CD4-positive, alpha-beta T cell treated with Interleukin-4 for 4 hours (primary cell): ENCODE data around the gene ACADM.
"Not testable (repeated sequence)": the region's sequence is repeated elsewhere in the genome, so short reads cannot be mapped to it uniquely, and the experiment has no call there.

ENCODE experiments used
- DNase-seq: peaks from one replicate; pipeline ENCODE4 v3.0.0-alpha.2; 2020

Gene ACADM

DNA sequence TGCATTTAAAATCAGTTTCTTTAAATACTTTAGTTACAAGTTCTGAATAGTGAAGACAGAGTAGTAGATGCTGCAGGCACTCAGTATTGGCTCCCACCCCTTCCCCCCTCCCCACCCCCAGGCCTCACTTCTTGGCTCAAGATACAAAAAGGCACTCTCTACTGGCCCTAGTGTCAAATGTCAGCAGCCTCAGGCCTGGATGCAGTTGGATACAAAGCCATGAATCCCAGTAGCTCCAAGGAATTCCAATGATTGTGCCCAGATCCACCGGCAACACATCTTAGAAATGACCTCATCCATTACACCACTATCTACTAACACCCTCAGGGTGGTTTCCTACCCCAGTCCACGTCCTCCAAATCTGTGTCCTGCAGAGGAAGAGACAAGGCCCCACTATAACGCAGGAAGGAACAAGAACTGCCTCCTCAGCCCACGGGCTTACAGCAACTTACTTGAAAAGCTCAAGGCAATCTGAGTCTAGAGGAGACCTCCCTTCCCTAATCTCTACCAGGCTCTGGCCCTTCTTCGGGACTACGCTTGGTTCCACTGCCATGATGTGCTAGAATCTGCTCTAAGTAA lies 17.6 kb downstream of the ACADM start:
- no peak for DNase-seq

DNA sequence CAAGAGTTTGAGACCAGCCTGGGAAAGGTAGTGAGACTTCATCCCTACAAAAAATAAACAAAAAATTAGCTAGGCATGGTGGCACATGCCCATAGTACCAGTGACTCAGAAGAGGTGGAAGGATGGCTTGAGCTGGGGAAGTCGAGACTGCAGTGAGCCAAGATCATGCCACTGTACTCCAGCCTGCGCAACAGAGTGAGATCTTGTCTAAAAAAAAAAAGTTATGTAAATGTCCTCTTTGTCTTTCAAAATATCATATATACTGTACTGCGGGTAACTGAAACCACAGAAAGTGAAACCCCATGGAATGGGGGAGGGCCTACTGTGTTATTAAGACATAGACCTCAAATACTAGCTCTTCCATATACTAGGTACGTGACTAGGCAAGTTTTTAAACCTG lies 20.8 kb downstream of the ACADM start:
- no peak for DNase-seq

GRCh38 chr1:75757210-75757609 lies 32.7 kb downstream of the ACADM start:
- not testable (repeated sequence) for DNase-seq

DNA sequence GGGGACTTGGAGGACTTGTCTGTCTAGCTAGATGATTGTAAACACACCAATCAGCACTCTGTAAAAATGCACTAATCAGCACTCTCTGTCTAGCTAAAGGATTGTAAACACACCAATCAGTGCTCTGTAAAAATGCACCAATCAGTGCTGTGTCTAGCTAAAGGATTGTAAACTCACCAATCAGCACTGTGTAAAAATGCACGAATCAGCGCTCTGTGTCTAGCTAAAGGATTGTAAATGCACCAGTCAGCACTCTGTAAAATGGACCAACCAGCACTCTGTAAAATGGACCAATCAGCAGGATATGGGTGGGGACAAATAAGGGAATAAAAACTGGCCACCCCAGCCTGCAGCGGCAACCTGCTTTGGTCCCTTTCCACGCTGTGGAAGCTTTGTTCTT lies 34.0 kb downstream of the ACADM start:
- not testable (repeated sequence) for DNase-seq

- DNase-seq: no peak
These were observed 39.6 kb downstream of the ACADM start for GRCh38 chr1:75764057-75764655.

- no peak for DNase-seq
These were observed 41.3 kb downstream of the ACADM start for GRCh38 chr1:75765697-75766355.

- DNase-seq: no peak
These were observed 43.5 kb downstream of the ACADM start for GRCh38 chr1:75768016-75768415.

DNA sequence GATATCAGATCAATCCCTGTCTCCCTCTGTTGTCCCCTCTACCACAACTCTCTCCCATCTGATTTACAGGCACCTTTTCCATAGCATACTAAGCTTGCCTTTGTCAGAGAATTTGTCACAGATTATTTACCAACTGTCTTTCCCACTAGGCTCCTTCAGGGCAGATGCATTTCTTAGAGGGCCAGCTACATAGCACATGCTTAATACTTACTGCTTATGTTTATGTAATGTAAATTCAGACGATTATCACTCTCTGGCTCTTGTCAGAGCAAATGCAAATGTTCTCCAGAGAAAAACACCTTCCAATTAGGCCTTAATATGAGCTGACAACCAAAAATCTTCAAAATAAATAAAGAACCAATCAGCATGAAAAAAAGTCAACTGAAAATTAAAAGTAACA lies 46.3 kb downstream of the ACADM start:
- DNase-seq: no peak

- DNase-seq: no peak
These were observed 47.5 kb downstream of the ACADM start for GRCh38 chr1:75771978-75772377.

DNA sequence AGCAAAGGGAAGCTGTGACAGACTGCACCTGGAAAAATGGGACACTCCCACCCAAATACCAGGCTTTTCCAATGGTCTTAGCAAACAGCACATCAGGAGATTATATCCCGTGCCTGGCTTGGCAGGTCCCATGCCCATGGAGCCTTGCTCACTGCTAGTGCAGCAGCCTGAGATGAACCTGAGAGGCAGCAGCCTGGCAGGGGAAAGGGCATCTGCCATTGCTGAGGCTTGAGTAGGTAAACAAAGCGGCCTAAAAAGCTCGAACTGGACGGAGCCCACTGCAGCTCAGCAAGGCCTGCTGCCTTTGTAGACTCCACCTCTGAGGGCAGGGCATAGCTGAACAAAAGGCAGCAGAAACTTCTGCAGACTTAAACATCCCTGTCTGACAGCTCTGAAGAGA lies 53.3 kb downstream of the ACADM start:
- not testable (repeated sequence) for DNase-seq

DNA sequence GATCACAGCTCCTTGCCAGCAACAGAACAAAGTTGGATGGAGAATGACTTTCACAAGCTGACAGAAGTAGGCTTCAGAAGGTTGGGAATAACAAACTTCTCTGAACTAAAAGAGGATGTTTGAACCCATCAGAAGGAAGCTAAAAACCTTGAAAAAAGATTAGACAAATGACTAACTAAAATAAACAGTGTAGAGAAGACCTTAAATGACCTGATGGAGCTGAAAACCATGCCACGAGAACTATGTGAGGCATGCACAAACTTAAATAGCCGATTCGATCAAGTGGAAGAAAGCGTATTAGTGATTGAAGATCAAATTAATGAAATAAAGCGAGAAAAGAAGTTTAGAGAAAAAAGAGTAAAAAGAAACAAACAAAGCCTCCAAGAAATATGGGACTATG lies 54.2 kb downstream of the ACADM start:
- DNase-seq: not testable (repeated sequence)

- not testable (repeated sequence) for DNase-seq
These were observed 55.7 kb downstream of the ACADM start for GRCh38 chr1:75780183-75780582.

- not testable (repeated sequence) for DNase-seq
These were observed 59.4 kb downstream of the ACADM start for GRCh38 chr1:75783920-75784319.

- no peak for DNase-seq
These were observed 60.9 kb downstream of the ACADM start for GRCh38 chr1:75785320-75785982.

GRCh38 chr1:75785983-75786853 lies 61.7 kb downstream of the ACADM start, which contains the start of gene RABGGTB:
Gene RABGGTB, plus strand, starts transcription at chr1:75786256. Its CDS starts 16 bp downstream, at chr1:75786272.
- peak; percentile 96 for DNase-seq

DNA sequence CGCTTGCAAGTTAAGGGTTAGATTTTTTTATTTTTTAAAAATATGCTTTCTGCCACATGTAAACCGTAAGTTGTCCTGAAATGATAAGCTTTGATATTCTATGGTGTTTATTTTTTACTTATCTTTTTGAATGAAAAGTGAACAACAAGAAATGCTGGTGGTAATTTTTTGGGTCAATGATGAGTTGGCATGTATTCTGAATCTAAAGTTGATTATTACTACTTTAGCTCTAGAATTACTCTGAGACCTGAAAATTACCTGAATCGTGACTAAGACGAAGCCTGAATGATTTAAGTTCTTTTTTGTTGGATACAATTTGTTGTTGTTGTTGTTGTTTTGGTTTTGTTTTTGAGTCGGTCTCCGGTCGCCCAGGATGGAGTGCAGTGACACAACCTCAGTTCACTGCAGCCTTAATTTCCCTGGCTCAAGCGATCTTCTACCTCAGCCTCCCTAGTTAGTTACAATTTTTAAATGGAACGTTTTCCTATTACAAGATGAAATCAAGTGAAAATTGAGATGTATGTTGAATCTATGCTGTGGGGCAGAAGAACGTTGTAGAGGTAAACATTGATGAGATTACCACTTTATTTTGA lies 62.5 kb downstream of the ACADM start:
- DNase-seq: peak; percentile 5

- DNase-seq: peak; percentile 5
These were observed 63.0 kb downstream of the ACADM start for GRCh38 chr1:75787524-75787923.

DNA sequence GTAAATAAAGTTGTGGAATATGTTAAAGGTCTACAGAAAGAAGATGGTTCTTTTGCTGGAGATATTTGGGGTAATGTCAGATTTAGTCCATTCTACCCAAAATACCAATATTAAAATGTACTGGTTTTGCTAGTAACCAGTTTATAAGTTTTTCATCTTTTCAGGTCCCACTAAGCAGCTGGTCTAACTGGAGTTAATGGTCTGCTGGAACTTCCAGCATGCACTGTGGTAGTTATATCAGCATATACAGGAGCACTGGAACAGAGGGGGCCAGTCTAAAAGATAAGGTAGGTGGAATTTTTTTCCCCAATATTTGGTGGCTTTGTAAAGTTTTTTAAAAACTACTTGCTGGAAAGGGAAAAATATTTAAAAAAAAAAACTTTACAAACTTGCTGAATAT lies 65.5 kb downstream of the ACADM start:
- no peak for DNase-seq

- peak; percentile 40 for DNase-seq
These were observed 66.5 kb downstream of the ACADM start for GRCh38 chr1:75791022-75791421.

DNA sequence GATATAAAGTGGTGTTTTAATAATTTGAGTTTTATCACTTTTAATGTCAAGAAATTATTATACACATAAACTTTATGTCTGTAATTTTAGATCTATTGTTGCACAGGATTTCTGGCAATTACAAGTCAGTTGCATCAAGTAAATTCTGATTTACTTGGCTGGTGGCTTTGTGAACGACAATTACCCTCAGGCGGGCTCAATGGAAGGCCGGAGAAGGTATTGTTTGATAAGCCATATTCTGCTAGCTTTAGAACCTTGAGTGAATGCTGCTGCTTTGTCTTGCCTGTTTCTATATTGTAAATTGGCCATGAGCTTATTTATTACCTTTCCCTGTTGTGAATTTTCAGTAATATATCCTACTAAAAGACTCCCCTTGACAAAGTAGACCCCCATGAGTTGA lies 67.6 kb downstream of the ACADM start:
- DNase-seq: no peak

DNA sequence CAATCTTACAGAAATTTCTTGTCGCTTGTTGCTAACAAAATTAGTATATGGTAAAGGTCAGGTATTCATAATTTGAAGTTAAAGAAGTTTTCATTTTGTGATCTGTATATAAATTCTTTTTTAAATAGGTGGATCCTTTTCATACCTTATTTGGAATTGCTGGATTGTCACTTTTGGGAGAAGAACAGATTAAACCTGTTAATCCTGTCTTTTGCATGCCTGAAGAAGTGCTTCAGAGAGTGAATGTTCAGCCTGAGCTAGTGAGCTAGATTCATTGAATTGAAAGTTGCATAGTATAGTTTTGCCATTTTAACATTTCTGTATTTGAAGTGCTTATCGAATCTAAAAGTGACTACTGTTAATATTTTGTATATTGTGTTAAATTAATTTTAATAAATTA lies 69.9 kb downstream of the ACADM start:
- no peak for DNase-seq

GRCh38 chr1:75795703-75796193 lies 71.2 kb downstream of the ACADM start:
- DNase-seq: no peak
